Heart left ventricle (tissue), 16 donors: ENCODE data around the gene XPR1. TPM values are rescaled to one million over a fixed set of nuclear protein-coding genes. Genes with fewer than 3 reads are reported as not detected.
A peak's percentile ranks its signal among the peaks of the same experiment; 100 is the strongest.
"Not testable (repeated sequence)": the region's sequence is repeated elsewhere in the genome, so short reads cannot be mapped to it uniquely, and the experiment has no call there.

Experiments used
- ATAC-seq, 4 donors: fragments of 200-7000 bp; cut with Tn5 transposase; one replicate each; pipeline ENCODE4 v1.9.1; 2020 to 2022; ENCODE audit warnings: moderate library complexity in 4 of 4, mild to moderate bottlenecking in 3 of 4, moderate number of reproducible peaks in 1 of 4
- DNase-seq, 5 donors: peaks; one replicate each; pipeline ENCODE4 v3.0.0-alpha.2; 2020
- H3K27ac ChIP-seq, 12 donors: fragments of 200-600 bp; sonication (generic) in 4 of 12; one replicate each; pipeline versions ENCODE4 v1.5.0 to v1.8.0; 2016 to 2022; ENCODE audit warnings: mild to moderate bottlenecking in 2 of 12
- H3K27me3 ChIP-seq, 9 donors: fragments of 200-600 bp; sonication (generic) in 2 of 9; one replicate each; pipeline versions ENCODE4 v1.5.1 to v1.8.0; 2016 to 2022; ENCODE audit warnings: mild to moderate bottlenecking in 3 of 9
- H3K36me3 ChIP-seq, 9 donors: fragments of 200-600 bp; sonication (generic) in 2 of 9; one replicate each; pipeline versions ENCODE4 v1.5.0 to v1.8.0; 2018 to 2022; ENCODE audit warnings: mild to moderate bottlenecking in 2 of 9
- H3K4me1 ChIP-seq, 12 donors: fragments of 200-600 bp; sonication (generic) in 4 of 12; one replicate each; pipeline versions ENCODE4 v1.5.0 to v1.8.0; 2016 to 2022; ENCODE audit warnings: mild to moderate bottlenecking in 3 of 12
- H3K4me3 ChIP-seq, 12 donors: fragments of 200-600 bp; sonication (generic) in 4 of 12; one replicate each; pipeline versions ENCODE4 v1.5.0 to v1.8.0; 2017 to 2022; ENCODE audit warnings: mild to moderate bottlenecking in 9 of 12, moderate library complexity in 4 of 12
- H3K9me3 ChIP-seq, 12 donors: fragments of 200-600 bp; sonication (generic) in 4 of 12; one replicate each; pipeline versions ENCODE4 v1.5.0 to v1.8.0; 2016 to 2022; ENCODE audit warnings: mild to moderate bottlenecking in 1 of 12
- CTCF ChIP-seq, 12 donors: fragments of 200-600 bp; sonication (generic) in 4 of 12; IDR thresholded peaks; one replicate each; pipeline versions ENCODE4 v1.5.0 to v1.8.0; 2018 to 2022; ENCODE audit warnings: antibody characterized with exemption in 12 of 12, mild to moderate bottlenecking in 5 of 12
- POLR2A ChIP-seq, 2 donors: fragments of 450-650 bp; IDR thresholded peaks; one replicate each; pipeline ENCODE4 v1.6.1; 2017; ENCODE audit warnings: antibody characterized with exemption in 2 of 2, mild to moderate bottlenecking in 2 of 2, moderate library complexity in 2 of 2
- WGBS, 4 donors: extraction: QIAGEN DNeasy Blood & Tissue Kit in 2 of 4; methylation state at CpG; one replicate each; pipeline versions ENCODE4 v1.1.5 to v1.1.7; 2013 to 2018; 5-methylcytosine and 5-hydroxymethylcytosine counted together
- intact Hi-C, 10 donors: fragments of 100-400 bp; cut with DNase I; formaldehyde crosslinking; loops; one replicate each; pipeline versions ENCODE4 v1.11.1 to v1.14.2; 2022
- polyA plus RNA-seq, 2 donors: library from polyadenylated mRNA; stranded (reverse); fragments of 200-250 nt; gene quantifications; one replicate each; pipeline ENCODE4 v1.2.3, GENCODE V29; 2013
- total RNA-seq, 9 donors: library from RNA; depleted of rRNA in 2 of 9; stranded (reverse); fragments of >200 nt in 2 of 9; fragmentation: NEBNext Ultra II Directional in 3 of 9; extraction: Animal tissue kit (Norgen Biotek cat#: 25700) in 3 of 9; gene quantifications; one replicate each; pipeline versions ENCODE4 v1.1.0 to v1.2.4, GENCODE V29; 2016 to 2023
- donor health status: ischemic (EF 13 %, LVEDD 7.1; RV severe dilation, severe dysfunction).
- donor health status: healthy with polysubstance abuse.
- donor health status: DM: no; HTN: yes; CAD: no.
- donor health status: DM: no; HTN: no; CAD: no.
- donor health status: ischemic (EF 25% LVEDD 6.9; RV normal size, moderate dysfunction).
- donor health status: ischemic (EF 25% LVEDD 5.7; RV mildly dilated, moderate dysfunction).
- donor health status: healthy.
- donor health status: DM: yes; HTN: yes; CAD: no.
- donor health status: ischemic (EF 35%, LVEDD 5.7; RV mildly dilated, moderate dysfunction).
- donor health status: nonischemic (EF 11% LVEDD 7.7; RV severe dilation, severe dysfunction).
- donor health status: DM: yes; HTN: yes; CAD: no.
- donor health status: PGD.
- donor health status: ischemic (EF 29% LVEDD 5.4; RV normal size, mild dysfunction).
- donor health status: nonischemic (EF 23%, LVEDD 6.1; RV moderate dilation, normal function).

XPR1 gene
- total and polyA plus RNA-seq, 11 donors: 18.6 to 163 (median 59.8) TPM

GRCh38 chr1:180854456-180854855 is 222.6 kb downstream of the XPR1 start:
- no peaks in the 10 kb centered on the region for H3K27me3 ChIP-seq
- H3K4me3 ChIP-seq: peak overlapping the region in 1 of 12 donors; percentile 8
- peak in 1 of 4 donors; percentile 35 for ATAC-seq
- H3K27ac ChIP-seq: peak overlapping the region in 9 of 12 donors; percentile 3 to 44 (median 22)
- 31 to 35% (median 35%) methylated on average over 5 of the region's 5 CpGs for WGBS, 4 donors
- DNase-seq: no peak
- TF ChIP-seq POLR2A (IDR thresholded peaks at IDR 0.05) (no peak), CTCF (IDR thresholded peaks at IDR 0.05) (no peak)
- H3K9me3 ChIP-seq: no peaks in the 10 kb centered on the region
- H3K4me1 ChIP-seq: peaks cover 0 to 36% (median 15%) of the 10 kb centered on the region in 12 donors
- intact Hi-C loops: loop anchor here in 2 of 10 donors (2.0 to 10.0 kb wide), 2 partner anchors 40 to 50 kb away; no protein-coding TSS in a partner anchor
- peaks cover 0 to 36% (median 0%) of the 10 kb centered on the region in 9 donors for H3K36me3 ChIP-seq

DNA sequence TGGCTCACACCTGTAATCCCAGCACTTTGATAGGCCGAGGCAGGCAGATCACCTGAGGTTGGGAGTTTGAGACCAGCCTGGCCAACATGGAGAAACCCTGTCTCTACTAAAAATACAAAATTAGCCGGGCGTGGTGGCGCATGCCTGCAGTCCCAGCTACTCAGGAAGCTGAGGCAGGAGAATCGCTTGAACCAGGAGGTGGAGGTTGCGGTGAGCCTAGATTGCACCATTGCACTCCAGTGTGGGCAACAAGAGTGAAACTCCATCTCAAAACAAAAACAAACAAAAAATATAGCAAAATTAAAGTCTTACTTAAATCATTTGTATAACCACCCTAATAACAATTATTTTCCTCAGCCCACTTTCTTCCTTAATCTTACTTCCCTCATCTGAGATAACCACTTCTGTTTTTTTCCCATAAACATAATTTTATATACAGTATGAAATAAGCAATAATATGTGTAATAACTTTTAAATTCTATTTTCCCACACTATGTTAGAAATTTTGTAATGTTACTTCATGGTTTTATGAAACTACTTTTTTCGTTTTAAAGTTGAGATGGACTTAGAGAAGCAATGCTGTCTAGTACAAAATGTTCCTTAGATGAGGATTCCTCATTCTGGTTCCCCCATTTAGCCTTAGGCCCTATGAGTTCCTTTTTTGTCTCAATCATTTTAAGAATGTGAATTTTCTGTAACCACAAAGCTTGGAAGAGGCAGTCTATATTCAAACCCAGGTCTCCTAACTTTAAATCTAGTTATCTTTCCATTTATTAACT is 226.3 kb downstream of the XPR1 start:
- WGBS, 4 donors: 81 to 91% (median 87%) methylated on average over 7 of the region's 7 CpGs
- H3K27me3 ChIP-seq, DNase-seq, H3K9me3 ChIP-seq: not testable (repeated sequence)
- Histone ChIP-seq H3K4me3 (peak overlapping the region in 1 of 12 donors; percentile 19), H3K4me1 (peaks cover 0 to 35% (median 16%) of the 10 kb centered on the region in 12 donors), H3K36me3 (peaks cover 0 to 19% (median 0%) of the 10 kb centered on the region in 9 donors), H3K27ac (peak overlapping the region in 3 of 12 donors; percentile 2 to 34 (median 8))
- peak in 1 of 4 donors; percentile 22 for ATAC-seq
- intact Hi-C loops: loop anchor here in 1 of 10 donors (2.0 to 10.0 kb wide), 2 partner anchors 53 to 347 kb away; no protein-coding TSS in a partner anchor

- H3K27me3 ChIP-seq: no peaks in the 10 kb centered on the region
- H3K27ac ChIP-seq: no peak overlapping the region
- no peaks in the 10 kb centered on the region for H3K9me3 ChIP-seq
- peaks cover 0 to 27% (median 8%) of the 10 kb centered on the region in 9 donors for H3K36me3 ChIP-seq
- DNase-seq (no peak), ATAC-seq (no peak)
- H3K4me3 ChIP-seq: no peak overlapping the region
- peaks cover 0 to 30% (median 7%) of the 10 kb centered on the region in 12 donors for H3K4me1 ChIP-seq
- TF ChIP-seq POLR2A (IDR thresholded peaks at IDR 0.05) (no peak), CTCF (IDR thresholded peaks at IDR 0.05) (no peak)
- 96 to 100% (median 98%) methylated on average over 1 of the region's 1 CpG for WGBS, 4 donors
- intact Hi-C loops: loop anchor here in 1 of 10 donors (2.0 to 10.0 kb wide), 2 partner anchors 55 to 349 kb away; no protein-coding TSS in a partner anchor
These were observed 227.5 kb downstream of the XPR1 start for GRCh38 chr1:180859306-180859705.

DNA sequence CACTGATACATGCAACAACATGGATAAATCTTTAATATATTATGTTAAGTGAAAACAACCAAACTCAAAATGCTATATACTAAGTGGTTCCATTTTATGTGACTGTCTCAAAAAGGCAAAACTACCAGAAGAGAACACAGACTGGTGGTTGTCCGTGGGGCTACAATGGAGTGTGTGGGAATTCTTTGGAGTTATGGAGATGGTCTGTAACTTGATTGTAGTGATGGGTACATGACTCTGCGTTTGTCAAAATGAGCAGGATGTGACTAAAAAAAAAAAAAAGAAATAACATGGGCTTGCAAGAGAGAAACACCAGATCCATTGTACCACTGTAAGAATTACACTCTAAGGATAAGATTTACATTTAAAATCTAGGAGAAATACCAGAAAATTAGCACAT is 228.7 kb downstream of the XPR1 start:
- 67 to 73% (median 69%) methylated on average over 2 of the region's 2 CpGs for WGBS, 4 donors
- DNase-seq: no peak
- H3K27me3 ChIP-seq: no peaks in the 10 kb centered on the region

More for the DNA sequence above, 228.7 kb downstream of the XPR1 start:
- Histone ChIP-seq H3K4me1 (peaks cover 0 to 25% (median 1%) of the 10 kb centered on the region in 12 donors), H3K27ac (no peak overlapping the region), H3K36me3 (peaks cover 0 to 38% (median 21%) of the 10 kb centered on the region in 9 donors), H3K4me3 (no peak overlapping the region), H3K9me3 (no peaks in the 10 kb centered on the region)
- no peak for ATAC-seq
- intact Hi-C loops: loop anchor here (5.0 kb wide), 5 partner anchors 228 to 343 kb away; partner anchors contain the start of gene XPR1 (in 8 of the 10)
- TF ChIP-seq CTCF (IDR thresholded peaks at IDR 0.05) (no peak), POLR2A (IDR thresholded peaks at IDR 0.05) (no peak)
